Eye (tissue), 1 donor: Measurements from ENCODE around the gene POLR2J.
A peak's percentile ranks its signal among the peaks of the same experiment; 100 is the strongest.
"Not testable (repeated sequence)": the region's sequence is repeated elsewhere in the genome, so short reads cannot be mapped to it uniquely, and the experiment has no call there.

Experiments used
- DNase-seq: peaks from one replicate; pipeline ENCODE4 v3.0.0-alpha.2; 2015

POLR2J gene

GRCh38 chr7:102478314-102479208 is at the start of gene POLR2J:
Gene POLR2J (minus strand): TSS chr7:102478922. CDS start chr7:102478860, 62 bp downstream.
- peak; percentile 97 for DNase-seq

GRCh38 chr7:102527822-102528793 is 49.4 kb upstream of the POLR2J start:
- not testable (repeated sequence) for DNase-seq

GRCh38 chr7:102527182-102527581 is 48.5 kb upstream of the POLR2J start:
- DNase-seq = not testable (repeated sequence)

- not testable (repeated sequence) for DNase-seq
Observed at GRCh38 chr7:102524803-102525202, 46.1 kb upstream of the POLR2J start.

GRCh38 chr7:102520797-102521196 is 42.1 kb upstream of the POLR2J start:
- not testable (repeated sequence) for DNase-seq

GRCh38 chr7:102517550-102518147 is 38.9 kb upstream of the POLR2J start, which contains the start of gene RASA4B:
Gene RASA4B (minus strand): TSS chr7:102517777. CDS start chr7:102517710, 67 bp downstream.
- DNase-seq = peak; percentile 45

- not testable (repeated sequence) for DNase-seq
Observed at GRCh38 chr7:102516951-102517350, 38.2 kb upstream of the POLR2J start.

- not testable (repeated sequence) for DNase-seq
Observed at GRCh38 chr7:102515889-102516288, 37.2 kb upstream of the POLR2J start.

GRCh38 chr7:102514881-102515721 is 36.4 kb upstream of the POLR2J start:
- not testable (repeated sequence) for DNase-seq

GRCh38 chr7:102512642-102513221 is 34.0 kb upstream of the POLR2J start:
- peak; percentile 99 for DNase-seq

- not testable (repeated sequence) for DNase-seq
Observed at GRCh38 chr7:102511860-102512522, 33.3 kb upstream of the POLR2J start.

GRCh38 chr7:102510575-102510974 is 31.9 kb upstream of the POLR2J start:
- DNase-seq = not testable (repeated sequence)

GRCh38 chr7:102507410-102508088 is 28.8 kb upstream of the POLR2J start:
- DNase-seq = not testable (repeated sequence)

GRCh38 chr7:102505298-102506185 is 26.8 kb upstream of the POLR2J start:
- not testable (repeated sequence) for DNase-seq

GRCh38 chr7:102503141-102503540 is 24.4 kb upstream of the POLR2J start:
- not testable (repeated sequence) for DNase-seq

GRCh38 chr7:102498321-102498720 is 19.6 kb upstream of the POLR2J start:
- not testable (repeated sequence) for DNase-seq

- DNase-seq = not testable (repeated sequence)
Observed at GRCh38 chr7:102497308-102497707, 18.6 kb upstream of the POLR2J start.

- DNase-seq = not testable (repeated sequence)
Observed at GRCh38 chr7:102496861-102497260, 18.1 kb upstream of the POLR2J start.
